ENCODE data around the gene CFB.
"Not testable (repeated sequence)": the region's sequence is repeated elsewhere in the genome, so short reads cannot be mapped to it uniquely, and the experiment has no call there.

DNA sequence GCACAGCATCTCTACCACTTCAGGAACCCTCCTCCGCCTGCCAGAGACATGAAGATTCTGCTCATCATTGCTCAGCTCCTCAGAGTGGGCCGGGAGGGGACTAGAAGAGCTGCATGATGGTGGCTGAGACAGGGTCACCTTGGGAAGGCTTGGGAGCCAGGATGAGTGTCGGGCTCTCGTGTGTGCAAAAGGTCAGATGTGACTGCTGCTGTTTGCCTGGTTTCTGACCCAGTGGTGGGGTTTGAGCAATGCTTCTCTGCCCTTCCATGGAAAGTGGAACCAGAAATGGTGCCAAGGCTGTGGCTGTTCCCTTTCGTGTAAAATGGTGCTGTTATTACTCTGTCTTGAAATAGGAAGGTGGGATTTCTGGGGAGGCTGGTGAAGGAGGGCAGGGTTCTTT is 35.1 kb downstream of the CFB start:
- not testable (repeated sequence) for TF ChIP-seq EZH2 (IDR thresholded peaks at IDR 0.05); POLR2AphosphoS5 (IDR thresholded peaks at IDR 0.05; ENCODE audit: borderline replicate concordance, low read depth, low read length); FOXP2 (optimal IDR thresholded peaks at IDR 0.05; ENCODE audit: control extremely low read depth, extremely low read length, insufficient read depth)

Measured in SK-N-MC (cell line).